ENCODE results near the gene CYB5B. TPM values are rescaled to one million over a fixed set of nuclear protein-coding genes. Genes with fewer than 3 reads are reported as not detected.

The CYB5B gene
- polyA plus RNA-seq, 3 donors, result 32.3 to 90.4 (median 84.9) TPM

DNA sequence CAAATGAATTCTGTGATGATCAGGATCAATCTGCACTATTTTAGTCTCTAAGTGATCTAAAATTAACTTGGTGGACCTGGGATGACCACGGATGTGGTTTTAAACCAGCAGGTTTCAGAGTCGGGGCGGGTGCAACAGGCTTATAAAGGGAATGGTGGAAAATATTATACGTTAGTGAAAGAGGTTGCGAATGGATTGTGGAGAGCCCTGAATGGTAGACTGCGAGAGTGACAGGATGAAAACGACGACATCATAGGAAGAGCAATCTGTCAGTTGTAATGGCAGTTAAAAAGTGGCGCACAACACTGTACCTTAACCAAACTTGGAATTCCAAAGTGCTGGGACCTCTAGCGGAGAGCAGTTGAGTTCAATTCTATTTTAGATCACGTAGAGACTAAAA, 1.2 kb upstream of the CYB5B start:
- Mint-ChIP-seq H3K27me3 (ENCODE audit: low read depth in 3 of 3) (peaks cover 1 to 3% (median 2%) of the 10 kb centered on the region in 3 donors), H3K4me1 (peaks cover 16% of the 10 kb centered on the region), H3K36me3 (peaks cover 9 to 17% of the 10 kb centered on the region in 2 donors), H3K9me3 (peaks cover 0 to 6% (median 0%) of the 10 kb centered on the region in 7 donors), H3K27ac (peak overlapping the region in 1 of 7 donors; percentile 40), H3K4me3 (peak overlapping the region in 1 of 2 donors; percentile 6)
- no peaks in the 10 kb centered on the region for H3K27me3 ChIP-seq (ENCODE audit: control insufficient read depth in 2 of 2, insufficient read depth in 2 of 2, low read length in 2 of 2)
- H3K79me2 ChIP-seq (ENCODE audit: insufficient read depth, low read length), result peaks cover 39% of the 10 kb centered on the region
- H3K9me3 ChIP-seq (replicated peaks in 1 of 2; ENCODE audit: control insufficient read depth in 1 of 2, insufficient read depth in 1 of 2, low read length in 2 of 2), result no peaks in the 10 kb centered on the region
- DNase-seq, result no peak
- H3K27ac ChIP-seq (ENCODE audit: low read depth in 1 of 2, low read length in 2 of 2), result no peak overlapping the region
- H3K4me1 ChIP-seq (ENCODE audit: control insufficient read depth in 1 of 2, insufficient read depth in 2 of 2, low read length in 2 of 2), result peaks cover 13 to 18% of the 10 kb centered on the region in 2 donors
- peaks cover 7 to 15% of the 10 kb centered on the region in 2 donors for H3K36me3 ChIP-seq (replicated peaks in 1 of 2; ENCODE audit: control insufficient read depth in 1 of 2, insufficient read depth in 2 of 2, low read length in 2 of 2)
- H3K4me2 ChIP-seq (replicated peaks; ENCODE audit: extremely low read depth, low read length, poor library complexity, severe bottlenecking), result peak overlapping the region; percentile 86
- H4K20me1 ChIP-seq (ENCODE audit: insufficient read depth, low read length), result peaks cover 8% of the 10 kb centered on the region
- 64% methylated on average over 8 of the region's 11 CpGs for WGBS (ENCODE audit: insufficient coverage)
- peak overlapping the region; percentile 90 for H2AFZ ChIP-seq (ENCODE audit: insufficient read depth, low read depth, low read length, poor library complexity, severe bottlenecking)
- TF ChIP-seq, protein P1, sequence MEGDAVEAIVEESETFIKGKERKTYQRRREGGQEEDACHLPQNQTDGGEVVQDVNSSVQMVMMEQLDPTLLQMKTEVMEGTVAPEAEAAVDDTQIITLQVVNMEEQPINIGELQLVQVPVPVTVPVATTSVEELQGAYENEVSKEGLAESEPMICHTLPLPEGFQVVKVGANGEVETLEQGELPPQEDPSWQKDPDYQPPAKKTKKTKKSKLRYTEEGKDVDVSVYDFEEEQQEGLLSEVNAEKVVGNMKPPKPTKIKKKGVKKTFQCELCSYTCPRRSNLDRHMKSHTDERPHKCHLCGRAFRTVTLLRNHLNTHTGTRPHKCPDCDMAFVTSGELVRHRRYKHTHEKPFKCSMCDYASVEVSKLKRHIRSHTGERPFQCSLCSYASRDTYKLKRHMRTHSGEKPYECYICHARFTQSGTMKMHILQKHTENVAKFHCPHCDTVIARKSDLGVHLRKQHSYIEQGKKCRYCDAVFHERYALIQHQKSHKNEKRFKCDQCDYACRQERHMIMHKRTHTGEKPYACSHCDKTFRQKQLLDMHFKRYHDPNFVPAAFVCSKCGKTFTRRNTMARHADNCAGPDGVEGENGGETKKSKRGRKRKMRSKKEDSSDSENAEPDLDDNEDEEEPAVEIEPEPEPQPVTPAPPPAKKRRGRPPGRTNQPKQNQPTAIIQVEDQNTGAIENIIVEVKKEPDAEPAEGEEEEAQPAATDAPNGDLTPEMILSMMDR (IDR thresholded peaks at IDR 0.05), result no peak
- peak overlapping the region in 1 of 3 experiments; percentile 85 for H3K4me3 ChIP-seq (replicated peaks in 1 of 3; ENCODE audit: low read depth in 2 of 3, low read length in 3 of 3)
- no peak overlapping the region for H3K9ac ChIP-seq (ENCODE audit: insufficient read depth, low read length, poor library complexity, severe bottlenecking)
- intact Hi-C loops (cut with micrococcal nuclease), result loop anchor here in 1 of 2 donors (5.0 kb wide), 1 partner anchor 36 kb away; the partner anchor contains the start of gene TERF2

DNA sequence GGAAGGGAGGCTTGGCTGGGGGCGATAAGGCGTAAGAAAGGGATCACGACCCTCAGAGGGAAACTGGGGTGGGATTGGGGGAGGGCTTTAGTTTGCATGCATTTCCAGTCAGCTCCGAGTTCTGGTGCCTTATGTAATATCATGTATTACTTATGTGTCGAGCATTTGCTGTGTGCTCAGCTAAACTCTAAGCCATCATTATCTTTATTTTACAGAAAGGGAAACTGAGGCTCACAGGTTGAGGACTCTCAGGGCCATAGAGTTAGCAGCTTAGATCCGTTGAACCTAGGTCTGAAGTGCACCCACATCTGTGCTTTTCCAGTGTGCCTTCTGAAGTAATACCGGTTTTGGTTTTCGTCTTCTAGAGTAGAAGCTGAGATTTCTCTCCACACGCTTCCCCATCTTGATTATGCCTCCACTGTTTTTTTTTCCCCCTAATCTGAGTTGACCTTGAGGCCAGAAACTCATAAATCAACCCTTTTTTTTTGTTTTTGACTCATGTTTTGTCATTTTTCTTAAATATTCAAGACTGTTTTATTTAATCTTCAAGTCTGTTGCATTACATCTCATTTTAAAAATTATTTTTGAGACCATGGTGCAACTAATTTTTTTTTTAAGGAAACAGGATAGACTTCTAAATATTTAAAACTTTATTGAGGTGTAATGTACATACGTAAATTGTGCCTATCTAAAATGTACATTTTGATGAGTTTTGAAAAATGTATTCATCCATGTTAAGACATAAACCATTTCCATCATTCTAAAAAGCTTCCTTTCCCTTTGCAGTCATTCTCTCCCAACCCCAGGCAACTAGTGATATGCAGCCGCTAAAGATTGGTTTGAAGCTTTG, 741 bp downstream of the CYB5B start:
- peak overlapping the region; percentile 98 for H3K4me3 Mint-ChIP-seq
- Histone ChIP-seq H3K27ac (ENCODE audit: low read depth in 1 of 2, low read length in 2 of 2) (peak overlapping the region; percentile 77 to 87), H4K20me1 (ENCODE audit: insufficient read depth, low read length) (peaks cover 16% of the 10 kb centered on the region), H3K4me1 (ENCODE audit: control insufficient read depth in 1 of 2, insufficient read depth in 2 of 2, low read length in 2 of 2) (peaks cover 15 to 24% of the 10 kb centered on the region in 2 donors), H2AFZ (ENCODE audit: insufficient read depth, low read depth, low read length, poor library complexity, severe bottlenecking) (peak overlapping the region; percentile 90), H3K36me3 (replicated peaks in 1 of 2; ENCODE audit: control insufficient read depth in 1 of 2, insufficient read depth in 2 of 2, low read length in 2 of 2) (peaks cover 19 to 34% of the 10 kb centered on the region in 2 donors), H3K9me3 (replicated peaks in 1 of 2; ENCODE audit: control insufficient read depth in 1 of 2, insufficient read depth in 1 of 2, low read length in 2 of 2) (peaks cover 5 to 9% of the 10 kb centered on the region in 2 donors), H3K4me3 (replicated peaks in 1 of 3; ENCODE audit: low read depth in 2 of 3, low read length in 3 of 3) (peak overlapping the region; percentile 68 to 97 (median 85)), H3K4me2 (replicated peaks; ENCODE audit: extremely low read depth, low read length, poor library complexity, severe bottlenecking) (peak overlapping the region; percentile 86), H3K27me3 (ENCODE audit: control insufficient read depth in 2 of 2, insufficient read depth in 2 of 2, low read length in 2 of 2) (no peaks in the 10 kb centered on the region), H3K79me2 (ENCODE audit: insufficient read depth, low read length) (peaks cover 56% of the 10 kb centered on the region), H3K9ac (ENCODE audit: insufficient read depth, low read length, poor library complexity, severe bottlenecking) (peak overlapping the region; percentile 79)
- WGBS (ENCODE audit: insufficient coverage), result 0% methylated on average over 5 of the region's 11 CpGs
- peaks cover 9 to 14% (median 11%) of the 10 kb centered on the region in 7 donors for H3K9me3 Mint-ChIP-seq
- H3K27me3 Mint-ChIP-seq (ENCODE audit: low read depth in 3 of 3), result peaks cover 1 to 3% (median 2%) of the 10 kb centered on the region in 3 donors
- H3K36me3 Mint-ChIP-seq, result peaks cover 26 to 36% of the 10 kb centered on the region in 2 donors
- H3K4me1 Mint-ChIP-seq, result peaks cover 16% of the 10 kb centered on the region
- peak overlapping the region; percentile 92 to 98 (median 96) for H3K27ac Mint-ChIP-seq
- intact Hi-C loops (cut with micrococcal nuclease), result loop anchor here in 1 of 2 donors (5.0 kb wide), 1 partner anchor 38 kb away; the partner anchor contains the start of gene TERF2
- TF ChIP-seq, protein P1 (IDR thresholded peaks at IDR 0.05), result no peak
- no peak for DNase-seq
